Testis (tissue), 3 donors: ENCODE measurements around the gene SLC5A4. TPM values are rescaled to one million over a fixed set of nuclear protein-coding genes. Genes with fewer than 3 reads are reported as not detected.
"Not testable (repeated sequence)": the region's sequence is repeated elsewhere in the genome, so short reads cannot be mapped to it uniquely, and the experiment has no call there.

Experiments used
- DNase-seq: peaks from one replicate; pipeline ENCODE4 v3.0.0-alpha.2; 2019
- H3K27ac ChIP-seq, 2 donors: fragments of 200-600 bp; sonication (generic); one replicate each; pipeline ENCODE4 v1.5.1; 2019
- H3K27me3 ChIP-seq: fragments of 200-600 bp; sonication (generic); one replicate; pipeline ENCODE4 v1.5.1; 2019
- H3K36me3 ChIP-seq: fragments of 200-600 bp; sonication (generic); one replicate; pipeline ENCODE4 v1.5.1; 2017; ENCODE audit warnings: low read depth; ENCODE audit errors: missing control alignments
- H3K4me1 ChIP-seq: fragments of 200-600 bp; sonication (generic); one replicate; pipeline ENCODE4 v1.5.1; 2019
- H3K4me3 ChIP-seq, 2 donors: fragments of 200-600 bp; sonication (generic); one replicate each; pipeline ENCODE4 v1.5.1; 2017 to 2019
- H3K9me3 ChIP-seq: fragments of 200-600 bp; sonication (generic); one replicate; pipeline ENCODE4 v1.5.1; 2017
- CTCF ChIP-seq, 3 experiments: fragments of 450-650 bp in 2 of 3; fragments of 200-600 bp in 1 of 3; sonication (generic) in 1 of 3; IDR thresholded peaks; one replicate each; pipeline ENCODE4 v1.5.1; 2016 to 2019; ENCODE audit warnings: antibody characterized with exemption in 3 of 3, mild to moderate bottlenecking in 2 of 3, moderate library complexity in 1 of 3
- POLR2A ChIP-seq: fragments of 450-650 bp; IDR thresholded peaks from one replicate; pipeline ENCODE4 v1.6.1; 2017; ENCODE audit warnings: antibody characterized with exemption, mild to moderate bottlenecking, moderate library complexity
- WGBS, 2 donors: methylation state at CpG; one replicate each; pipeline ENCODE4 v1.1.5; 2018; 5-methylcytosine and 5-hydroxymethylcytosine counted together
- intact Hi-C: fragments of 100-400 bp; cut with DNase I; formaldehyde crosslinking; loops from one replicate; pipeline ENCODE4 v1.15.1; 2023; ENCODE audit warnings: low total_unique reads
- polyA plus RNA-seq: library from polyadenylated mRNA; stranded (reverse); fragments of 350-450 nt; fragmentation: Illumina TruSeq; extraction: RNeasy Lipid Tissue Mini Kit (QIAGEN cat#74804); gene quantifications from one replicate; pipeline ENCODE4 v1.2.3, GENCODE V29; 2014; ENCODE audit warnings: low read depth, low replicate concordance; ENCODE audit not compliant: insufficient read depth
- total RNA-seq, 2 donors: library from RNA; depleted of rRNA; stranded (reverse); fragments of >200 nt; gene quantifications; one replicate each; pipeline ENCODE4 v1.2.3, GENCODE V29; 2016

SLC5A4 gene
- total and polyA plus RNA-seq, 3 donors from 2014 or later = 0.93 to 1.1 (median 1.0) TPM

DNA sequence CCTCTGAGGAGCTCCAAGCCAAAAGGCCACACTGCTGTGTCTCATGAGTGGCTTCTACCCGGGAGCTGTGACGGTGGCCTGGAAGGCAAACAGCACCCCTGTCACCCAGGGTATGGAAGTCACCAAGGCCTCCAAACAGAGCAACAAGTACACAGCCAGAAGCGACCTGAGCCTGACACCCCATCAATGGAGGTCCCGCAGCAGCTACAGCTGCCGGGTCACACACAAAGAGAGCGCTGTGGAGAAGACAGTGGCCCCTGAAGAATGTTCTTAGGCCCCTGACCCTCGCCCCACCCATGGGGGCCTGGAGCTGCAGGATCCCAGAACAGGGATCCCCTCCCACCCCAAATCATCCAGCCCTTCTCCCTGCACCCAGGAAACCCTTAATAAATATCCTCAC lies 55.2 kb downstream of the SLC5A4 start:
- no peak for DNase-seq
- no peaks in the 10 kb centered on the region for H3K36me3 ChIP-seq
- H3K27me3 ChIP-seq = no peaks in the 10 kb centered on the region
- no peak overlapping the region for H3K4me3 ChIP-seq
- intact Hi-C loops = no loop called here
- H3K4me1 ChIP-seq = no peaks in the 10 kb centered on the region
- WGBS, 2 donors = 50 to 86% methylated on average over 1 to 7 of the region's 7 CpGs
- no peak overlapping the region for H3K27ac ChIP-seq
- no peak for TF ChIP-seq CTCF (IDR thresholded peaks at IDR 0.05)
- no peak for TF ChIP-seq POLR2A
- H3K9me3 ChIP-seq = no peaks in the 10 kb centered on the region

DNA sequence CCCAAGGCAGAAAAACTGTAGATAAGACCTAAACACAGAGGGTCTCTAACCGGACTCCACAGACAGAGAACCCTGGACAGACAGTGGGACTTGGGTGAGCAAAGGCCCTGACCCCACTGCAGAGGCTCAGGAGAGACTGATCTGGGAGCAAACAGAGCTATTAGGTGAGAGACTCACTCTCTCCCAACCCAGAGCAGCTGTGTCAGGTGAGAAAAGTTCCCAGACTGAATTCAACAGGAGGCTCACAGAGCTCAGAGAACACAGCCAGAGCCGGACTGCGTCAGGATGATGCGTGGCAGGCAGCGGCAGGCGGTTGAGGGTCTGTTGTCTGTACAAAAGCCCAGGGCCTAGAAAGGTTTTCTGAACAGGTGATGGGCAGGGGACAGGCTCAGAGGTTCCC lies 55.8 kb downstream of the SLC5A4 start:
- Histone ChIP-seq H3K27ac (no peak overlapping the region), H3K4me3 (no peak overlapping the region), H3K36me3 (no peaks in the 10 kb centered on the region), H3K27me3 (no peaks in the 10 kb centered on the region), H3K9me3 (no peaks in the 10 kb centered on the region), H3K4me1 (no peaks in the 10 kb centered on the region)
- WGBS, 2 donors = 79 to 89% methylated on average over 6 of the region's 6 CpGs
- TF ChIP-seq POLR2A (no peak), CTCF (IDR thresholded peaks at IDR 0.05) (no peak)
- DNase-seq = no peak
- intact Hi-C loops = no loop called here

DNA sequence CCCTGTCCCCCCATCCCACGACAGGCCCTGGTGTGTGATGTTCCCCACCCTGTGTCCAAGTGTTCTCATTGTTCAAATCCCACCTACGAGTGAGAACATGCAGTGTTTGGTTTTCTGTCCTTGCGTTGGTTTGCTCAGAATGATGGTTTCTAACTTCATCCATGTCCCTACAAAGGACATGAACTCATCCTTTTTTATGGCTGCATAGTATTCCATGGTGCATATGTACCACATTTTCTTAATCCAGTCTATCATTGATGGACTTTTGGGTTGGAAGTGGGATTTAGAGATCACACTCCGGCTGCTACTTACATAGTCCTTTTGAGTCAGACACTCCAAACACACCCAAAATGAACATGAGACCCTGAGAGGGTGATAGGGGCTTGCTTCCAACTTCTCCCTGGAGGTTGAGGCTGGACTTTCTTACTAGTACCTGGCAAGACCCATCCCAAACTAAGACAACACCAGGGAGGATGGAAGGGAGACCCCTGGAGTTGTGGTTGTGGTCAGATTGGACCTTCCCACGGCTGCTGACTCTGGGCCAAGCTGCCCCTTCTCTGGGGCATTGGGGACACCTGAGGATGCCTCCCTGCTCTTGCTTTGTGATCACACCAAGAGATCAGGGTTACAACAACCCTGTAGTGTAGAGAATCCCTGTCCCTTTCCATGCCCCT lies 57.5 kb downstream of the SLC5A4 start:
- H3K36me3 ChIP-seq, intact Hi-C loops, H3K9me3 ChIP-seq, H3K4me3 ChIP-seq, H3K4me1 ChIP-seq, H3K27ac ChIP-seq, DNase-seq, H3K27me3 ChIP-seq: not testable (repeated sequence)
- WGBS, 2 donors = 79 to 82% methylated on average over 5 of the region's 5 CpGs

DNA sequence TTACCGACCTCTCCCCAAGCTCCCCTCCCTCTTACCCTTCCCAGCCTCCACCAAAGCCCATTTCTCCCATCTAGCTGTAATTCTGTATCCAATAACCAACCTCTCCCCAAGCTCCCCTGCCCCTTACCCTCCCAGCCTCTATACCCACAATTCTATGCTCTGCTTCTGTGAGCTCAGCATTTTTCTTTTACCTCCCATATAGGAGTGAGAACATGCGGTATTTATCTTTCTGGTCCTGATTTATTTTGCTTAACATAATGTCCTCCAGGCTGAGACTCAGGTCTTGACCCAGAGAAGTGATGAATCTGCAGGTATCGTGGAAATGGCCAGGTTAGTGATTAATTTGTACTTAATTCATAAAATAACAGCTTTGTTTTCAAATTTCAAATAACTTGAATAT lies 59.2 kb downstream of the SLC5A4 start:
- H3K4me1 ChIP-seq, H3K4me3 ChIP-seq, H3K36me3 ChIP-seq, intact Hi-C loops, H3K27ac ChIP-seq, H3K9me3 ChIP-seq, DNase-seq, H3K27me3 ChIP-seq: not testable (repeated sequence)
- WGBS, 2 donors = 53 to 62% methylated on average over 3 of the region's 3 CpGs

GRCh38 chr22:32193346-32193745 lies 61.8 kb downstream of the SLC5A4 start:
- H3K4me3 ChIP-seq, H3K27ac ChIP-seq, H3K4me1 ChIP-seq, DNase-seq, H3K9me3 ChIP-seq, intact Hi-C loops, H3K27me3 ChIP-seq, H3K36me3 ChIP-seq: not testable (repeated sequence)
- WGBS, 2 donors = 83 to 91% methylated on average over 4 to 9 of the region's 9 CpGs

GRCh38 chr22:32191021-32191420 lies 64.1 kb downstream of the SLC5A4 start:
- intact Hi-C loops, H3K27ac ChIP-seq, H3K36me3 ChIP-seq, H3K27me3 ChIP-seq, H3K9me3 ChIP-seq, DNase-seq, H3K4me1 ChIP-seq, H3K4me3 ChIP-seq: not testable (repeated sequence)
- WGBS, 2 donors = 79 to 87% methylated on average over 15 of the region's 15 CpGs

DNA sequence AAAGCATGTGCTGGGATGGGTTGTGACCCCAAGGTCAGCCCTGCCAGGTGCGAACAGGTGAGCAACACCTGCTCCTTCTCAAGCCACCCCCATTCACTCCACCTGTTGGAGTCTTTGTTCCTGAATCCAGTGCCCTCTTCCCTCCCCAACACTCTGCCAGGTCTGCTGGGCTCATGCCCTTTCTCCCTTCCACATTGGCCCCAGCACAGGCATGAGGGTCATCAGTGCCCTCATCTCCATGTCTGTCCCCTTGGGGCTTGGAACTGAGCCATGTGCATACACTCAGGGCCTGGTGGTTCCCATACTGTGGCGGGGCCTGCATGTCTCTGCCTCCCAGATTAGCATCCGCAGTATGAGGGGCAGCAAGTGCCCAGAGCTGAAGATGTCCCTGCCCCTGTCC lies 69.3 kb downstream of the SLC5A4 start:
- no peak for DNase-seq
- WGBS, 2 donors = 90 to 94% methylated on average over 3 of the region's 3 CpGs

More for the DNA sequence above, 69.3 kb downstream of the SLC5A4 start:
- Histone ChIP-seq H3K4me3 (no peak overlapping the region), H3K27ac (no peak overlapping the region), H3K36me3 (no peaks in the 10 kb centered on the region), H3K4me1 (no peaks in the 10 kb centered on the region), H3K27me3 (no peaks in the 10 kb centered on the region), H3K9me3 (no peaks in the 10 kb centered on the region)
- intact Hi-C loops = no loop called here
- no peak for TF ChIP-seq CTCF (IDR thresholded peaks at IDR 0.05)
